GM21423 (cell line): ENCODE results near the gene CERKL.

ENCODE experiments used
- ATAC-seq: cut with Tn5 transposase; IDR thresholded peaks from one replicate; pipeline ENCODE4 v1.9.1; 2021; ENCODE audit warnings: mild to moderate bottlenecking, moderate library complexity; ENCODE audit not compliant: unreplicated experiment

CERKL gene

GRCh38 chr2:181678861-181679543, 22.1 kb upstream of the CERKL start:
- no peak for ATAC-seq

DNA sequence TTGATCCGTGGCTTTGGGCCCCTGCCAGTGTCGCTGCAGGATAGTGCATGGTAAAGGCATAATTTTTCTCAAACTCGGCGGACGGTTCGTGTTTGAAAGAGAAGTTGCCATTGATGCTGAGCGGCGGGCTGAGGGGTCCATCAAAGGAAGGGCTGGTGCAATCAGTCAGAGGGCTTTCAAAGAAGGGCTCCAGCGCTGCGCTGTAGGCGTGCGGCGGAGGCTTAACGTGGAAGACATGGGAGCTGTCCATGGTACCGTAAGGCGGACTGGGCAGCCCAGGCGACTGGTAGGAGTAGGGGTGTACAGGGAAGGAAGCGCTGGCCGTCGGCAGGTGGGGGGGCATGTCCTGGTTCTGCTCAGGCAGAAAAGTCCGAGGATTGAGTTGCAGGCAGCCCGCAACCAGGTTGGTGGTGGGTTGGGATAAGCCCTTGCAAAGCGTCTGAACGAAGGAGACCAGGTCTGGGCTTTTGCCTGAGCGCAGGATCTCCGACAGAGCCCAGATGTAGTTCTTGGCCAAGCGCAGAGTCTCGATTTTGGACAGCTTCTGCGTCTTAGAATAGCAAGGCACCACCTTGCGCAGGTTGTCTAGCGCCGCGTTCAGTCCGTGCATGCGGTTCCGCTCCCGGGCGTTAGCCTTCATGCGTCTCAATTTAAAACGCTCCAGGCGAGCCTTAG, 21.1 kb upstream of the CERKL start:
- no peak for ATAC-seq

GRCh38 chr2:181675254-181675653, 18.3 kb upstream of the CERKL start:
- no peak for ATAC-seq

DNA sequence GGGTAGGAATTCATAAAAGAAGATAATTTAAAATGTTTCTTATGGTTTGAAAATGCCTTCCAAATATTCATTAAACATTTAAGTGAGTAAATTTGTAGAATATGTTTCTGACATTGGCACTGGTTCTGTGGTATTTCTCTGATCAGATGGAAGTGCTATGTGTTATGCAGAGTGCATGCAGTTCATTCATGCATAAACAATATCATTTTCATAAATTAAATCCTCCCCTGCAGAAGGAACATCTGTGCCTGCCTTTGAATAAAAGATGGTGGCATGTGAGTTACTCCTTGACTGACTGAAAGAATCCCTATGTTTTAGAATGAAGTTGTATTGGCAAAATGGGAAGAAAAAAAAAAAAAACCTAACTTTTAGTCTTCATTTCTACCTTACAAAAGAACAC, 17.6 kb upstream of the CERKL start:
- ATAC-seq, result no peak

GRCh38 chr2:181673173-181673572, 16.3 kb upstream of the CERKL start:
- ATAC-seq, result peak; percentile 24

- ATAC-seq, result peak; percentile 90
These were observed 15.5 kb upstream of the CERKL start for GRCh38 chr2:181672255-181673008.

GRCh38 chr2:181670632-181671031, 13.7 kb upstream of the CERKL start:
- no peak for ATAC-seq

GRCh38 chr2:181667234-181667633, 10.3 kb upstream of the CERKL start:
- no peak for ATAC-seq

DNA sequence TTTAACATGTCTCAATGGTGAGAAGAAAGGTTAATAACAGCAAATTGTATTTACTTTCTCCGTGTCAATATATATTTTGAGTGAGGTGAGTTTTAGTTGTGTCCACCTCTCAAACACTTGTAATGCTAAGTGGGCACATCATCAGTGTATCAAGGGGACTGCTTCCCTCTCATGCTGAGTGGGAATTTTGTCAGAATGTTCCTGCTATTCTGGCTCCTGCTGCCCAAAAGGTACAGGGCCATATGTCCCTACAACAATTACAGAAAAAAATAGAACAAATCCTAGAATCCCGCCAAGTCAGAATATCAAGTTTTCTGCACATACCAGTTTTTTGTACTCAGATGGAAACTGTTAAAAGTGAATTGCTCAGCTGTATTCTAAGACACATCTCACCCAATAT, 5.4 kb upstream of the CERKL start:
- no peak for ATAC-seq

DNA sequence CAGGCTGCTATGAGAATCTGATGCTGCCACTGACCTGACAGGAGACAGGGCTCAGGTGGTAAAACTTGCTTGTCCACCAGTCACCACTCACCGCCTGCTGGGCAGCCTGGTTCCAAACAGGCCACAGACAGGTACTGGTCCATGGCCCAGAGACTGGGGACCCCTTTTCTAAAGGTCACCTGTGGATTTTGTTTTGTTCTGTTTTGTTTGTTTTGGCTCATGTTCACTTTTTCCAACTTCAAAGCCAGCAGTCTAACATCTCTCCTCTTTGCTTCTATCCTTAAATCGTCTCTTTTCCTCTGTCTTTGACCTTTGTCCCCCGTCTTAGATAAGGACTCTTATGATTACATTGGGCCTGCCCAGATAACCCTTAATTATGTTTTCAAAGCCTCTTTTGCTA, 3.3 kb upstream of the CERKL start:
- no peak for ATAC-seq

DNA sequence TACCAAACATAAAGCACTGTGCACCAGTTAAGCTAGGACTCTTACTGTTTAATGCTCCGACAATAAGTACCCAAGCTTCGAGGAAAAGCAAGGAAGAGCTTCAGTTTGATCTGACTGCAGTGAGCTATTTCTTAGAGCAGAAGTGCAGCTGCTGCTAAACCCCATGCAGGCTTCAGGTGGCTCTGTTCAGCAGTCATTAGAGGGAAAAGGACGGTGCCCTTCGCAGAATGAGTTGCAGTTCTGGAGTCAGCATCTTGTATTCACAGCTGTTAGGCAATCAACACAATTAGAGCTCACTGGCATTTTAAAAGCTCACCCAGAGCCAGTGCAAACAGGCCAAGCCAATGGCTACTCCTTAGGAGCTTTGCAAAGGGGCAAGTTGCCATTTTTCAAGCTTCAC, 1.5 kb upstream of the CERKL start:
- ATAC-seq, result no peak

DNA sequence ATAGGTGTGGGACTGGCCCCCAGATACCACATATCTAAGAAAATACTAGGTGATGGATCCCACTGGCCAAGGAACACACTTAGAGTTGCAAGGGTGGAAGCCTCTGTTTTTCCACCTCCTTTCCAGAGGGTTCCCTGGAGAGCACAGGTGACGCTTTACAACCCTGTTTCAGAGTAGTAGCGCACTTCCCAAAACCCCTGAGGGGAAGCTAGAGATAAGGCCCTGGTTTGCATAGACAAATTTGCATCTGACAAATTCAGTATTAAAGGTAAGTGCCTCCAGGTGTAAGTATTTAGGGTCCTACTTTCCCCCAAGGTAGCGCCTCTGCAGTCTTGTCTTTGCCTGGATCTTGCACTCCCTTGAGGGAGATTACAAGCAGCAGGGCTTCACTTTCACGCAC, 474 bp upstream of the CERKL start:
- no peak for ATAC-seq

GRCh38 chr2:181655519-181655918, 1.4 kb downstream of the CERKL start:
- ATAC-seq, result no peak

- ATAC-seq, result no peak
These were observed 7.4 kb downstream of the CERKL start for GRCh38 chr2:181649436-181649979.

DNA sequence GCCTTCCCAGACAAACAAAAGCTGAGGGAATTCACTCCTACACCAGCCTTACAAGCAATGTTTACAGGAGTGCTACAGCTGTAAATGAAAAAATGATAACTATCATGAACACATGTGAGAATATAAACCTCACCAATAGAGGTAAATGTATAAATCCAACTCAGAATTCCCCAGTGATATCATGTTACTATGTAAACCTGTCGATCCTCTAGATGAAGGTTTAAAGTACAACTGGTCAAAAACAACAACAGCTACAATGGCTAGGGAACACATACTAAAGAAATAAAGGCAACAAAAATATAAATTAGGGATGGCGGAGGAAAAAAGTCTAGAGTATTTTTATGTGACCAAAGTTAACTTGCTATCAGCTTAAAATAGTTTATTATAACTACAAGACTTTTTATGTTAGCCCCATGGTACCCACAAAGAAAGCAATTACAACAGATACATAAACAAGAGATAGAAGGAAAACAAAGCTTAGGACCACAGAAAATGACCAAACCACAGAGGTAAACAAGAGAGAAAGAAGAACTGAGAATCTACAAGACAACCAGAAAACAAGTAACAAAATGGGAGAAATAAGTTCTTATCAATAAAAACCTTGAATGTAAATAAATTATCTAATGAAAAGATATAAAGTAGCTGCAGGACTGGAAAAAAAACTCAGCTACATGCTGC, 8.3 kb downstream of the CERKL start:
- ATAC-seq, result no peak

GRCh38 chr2:181646415-181646987, 10.4 kb downstream of the CERKL start:
- peak; percentile 62 for ATAC-seq

- no peak for ATAC-seq
These were observed 13.8 kb downstream of the CERKL start for GRCh38 chr2:181643151-181643550.

DNA sequence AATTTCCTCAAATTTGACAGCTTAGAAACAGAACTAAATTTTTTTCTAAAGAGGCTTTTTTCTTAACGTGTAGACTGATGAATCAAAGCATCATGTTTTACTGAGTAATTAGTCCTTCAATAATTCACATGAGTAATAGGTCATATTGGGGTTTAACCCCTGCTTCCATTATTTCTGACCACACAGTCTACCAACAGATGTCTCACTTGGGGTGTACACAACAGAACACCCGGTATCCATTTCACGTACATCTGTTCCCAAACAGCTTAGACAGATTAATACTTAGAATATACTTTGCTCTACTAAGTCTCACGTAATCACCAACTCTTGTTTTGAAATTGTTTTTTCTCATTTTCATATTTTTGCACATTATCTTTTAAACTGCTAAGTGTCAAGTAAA, 14.8 kb downstream of the CERKL start:
- no peak for ATAC-seq

DNA sequence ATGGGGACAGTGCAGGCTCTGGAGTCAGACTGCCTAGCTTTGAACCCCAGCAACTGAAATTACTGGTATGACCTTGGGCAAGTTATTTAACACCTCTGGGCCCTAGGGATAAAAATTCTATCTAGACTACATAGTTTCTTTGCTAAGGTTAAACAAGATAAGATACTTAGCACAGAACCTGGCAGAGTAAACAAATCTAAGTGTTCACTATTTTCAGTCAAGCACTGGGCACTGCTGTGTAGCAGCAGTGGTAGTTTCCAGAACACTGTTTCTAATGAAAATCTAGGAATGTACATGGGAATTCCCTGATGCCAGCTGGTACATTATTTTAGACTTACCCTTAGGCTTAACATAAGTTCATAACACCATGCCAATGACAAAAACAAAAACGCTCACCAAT, 17.2 kb downstream of the CERKL start:
- no peak for ATAC-seq

- ATAC-seq, result peak; percentile 78
These were observed 24.0 kb downstream of the CERKL start for GRCh38 chr2:181632733-181633401.
